ENCODE results near the gene CDC37. TPM values are rescaled to one million over a fixed set of nuclear protein-coding genes. Genes with fewer than 3 reads are reported as not detected.

Gene CDC37
- total RNA-seq, 1 donor from 2014 or later: 142 TPM

DNA sequence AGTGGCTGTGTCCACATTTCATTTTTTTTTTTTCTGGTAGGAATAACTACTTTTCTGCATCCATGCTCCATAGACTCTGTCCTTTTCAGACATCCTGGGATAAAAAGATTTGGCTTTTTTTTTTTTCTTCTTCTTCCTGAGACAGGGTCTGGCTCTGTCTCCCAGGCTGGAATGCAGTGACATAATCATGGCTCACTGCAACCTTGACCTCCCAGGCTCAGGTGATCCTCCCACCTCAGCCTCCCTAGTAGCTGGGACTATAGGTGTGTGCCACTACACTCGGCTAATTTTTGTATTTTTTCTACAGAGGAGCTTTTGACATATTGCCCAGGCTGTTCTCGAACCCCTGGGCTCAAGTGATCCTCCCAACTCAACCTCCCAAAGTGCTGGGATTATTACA, 59.8 kb downstream of the CDC37 start:
- H3K27ac ChIP-seq (replicated peaks): no peak overlapping the region

More for the DNA sequence above, 59.8 kb downstream of the CDC37 start:
- DNase-seq: no peak
- no peaks in the 10 kb centered on the region for H3K27me3 ChIP-seq (ENCODE audit: low read depth)
- peaks cover 7% of the 10 kb centered on the region for H3K4me1 ChIP-seq
- TF ChIP-seq, protein P1, sequence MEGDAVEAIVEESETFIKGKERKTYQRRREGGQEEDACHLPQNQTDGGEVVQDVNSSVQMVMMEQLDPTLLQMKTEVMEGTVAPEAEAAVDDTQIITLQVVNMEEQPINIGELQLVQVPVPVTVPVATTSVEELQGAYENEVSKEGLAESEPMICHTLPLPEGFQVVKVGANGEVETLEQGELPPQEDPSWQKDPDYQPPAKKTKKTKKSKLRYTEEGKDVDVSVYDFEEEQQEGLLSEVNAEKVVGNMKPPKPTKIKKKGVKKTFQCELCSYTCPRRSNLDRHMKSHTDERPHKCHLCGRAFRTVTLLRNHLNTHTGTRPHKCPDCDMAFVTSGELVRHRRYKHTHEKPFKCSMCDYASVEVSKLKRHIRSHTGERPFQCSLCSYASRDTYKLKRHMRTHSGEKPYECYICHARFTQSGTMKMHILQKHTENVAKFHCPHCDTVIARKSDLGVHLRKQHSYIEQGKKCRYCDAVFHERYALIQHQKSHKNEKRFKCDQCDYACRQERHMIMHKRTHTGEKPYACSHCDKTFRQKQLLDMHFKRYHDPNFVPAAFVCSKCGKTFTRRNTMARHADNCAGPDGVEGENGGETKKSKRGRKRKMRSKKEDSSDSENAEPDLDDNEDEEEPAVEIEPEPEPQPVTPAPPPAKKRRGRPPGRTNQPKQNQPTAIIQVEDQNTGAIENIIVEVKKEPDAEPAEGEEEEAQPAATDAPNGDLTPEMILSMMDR (IDR thresholded peaks at IDR 0.05; ENCODE audit: borderline replicate concordance): no peak
- H3K4me3 ChIP-seq: no peak overlapping the region
- intact Hi-C loops (cut with micrococcal nuclease): no loop called here
- H3K9me3 ChIP-seq (replicated peaks): no peaks in the 10 kb centered on the region
- H3K36me3 ChIP-seq: no peaks in the 10 kb centered on the region

Small RNAs within 50 kb of the gene (microRNA-seq; reads per million reads assigned to microRNA genes)
- gene MIR1181: not detected

Other genes with a start within 250 kb of the CDC37 start
- gene DNMT1, start 208.6 kb downstream of the CDC37 start, total RNA-seq: 23.9 TPM
- gene S1PR2, start 172.2 kb downstream of the CDC37 start, total RNA-seq: 3.5 TPM
- 77.0 TPM for gene MRPL4, start 151.3 kb downstream of the CDC37 start, total RNA-seq
- 7.1 TPM for gene ICAM1, start 132.4 kb downstream of the CDC37 start, total RNA-seq
- gene ICAM4, start 116.6 kb downstream of the CDC37 start, total RNA-seq: 0.36 TPM
- gene ICAM5, start 113.6 kb downstream of the CDC37 start, total RNA-seq: 0.49 TPM
- gene ZGLP1, start 93.7 kb downstream of the CDC37 start, total RNA-seq: 0.74 TPM
- gene FDX2, start 87.5 kb downstream of the CDC37 start, total RNA-seq: 17.4 TPM
- gene RAVER1, start 70.0 kb downstream of the CDC37 start, total RNA-seq: 11.1 TPM
- 31.3 TPM for gene ICAM3, start 63.9 kb downstream of the CDC37 start, total RNA-seq
- gene TYK2, start 23.0 kb downstream of the CDC37 start, total RNA-seq: 55.1 TPM
- gene PDE4A, start 17.0 kb upstream of the CDC37 start, total RNA-seq: 20.0 TPM
- 74.5 TPM for gene KEAP1, start 99.8 kb upstream of the CDC37 start, total RNA-seq
- gene S1PR5, start 113.9 kb upstream of the CDC37 start, total RNA-seq: 0.11 TPM
- gene ATG4D, start 140.4 kb upstream of the CDC37 start, total RNA-seq: 48.7 TPM
- 10.2 TPM for gene KRI1, start 162.5 kb upstream of the CDC37 start, total RNA-seq
- gene CDKN2D, start 165.4 kb upstream of the CDC37 start, total RNA-seq: 9.4 TPM
- gene AP1M2, start 183.8 kb upstream of the CDC37 start, total RNA-seq: not detected
- gene SLC44A2, start 222.0 kb upstream of the CDC37 start, total RNA-seq: 74.2 TPM

Data from left ventricle myocardium inferior (tissue), 1 donor.